ENCODE data around the gene ZBTB1. TPM values are rescaled to one million over a fixed set of nuclear protein-coding genes. Genes with fewer than 3 reads are reported as not detected.

ZBTB1 gene
- total and polyA plus RNA-seq, 10 donors, result 25.4 to 84.2 (median 57.5) TPM

- H3K27ac ChIP-seq, result no peak overlapping the region
- H3K27me3 ChIP-seq (replicated peaks in 1 of 7), result peaks cover 0 to 15% (median 0%) of the 10 kb centered on the region in 7 donors
- peaks cover 5 to 53% (median 34%) of the 10 kb centered on the region in 6 donors for H3K4me1 ChIP-seq
- WGBS, 5 donors, result 69 to 83% (median 76%) methylated on average over 2 of the region's 2 CpGs
- intact Hi-C loops (cut with DNase I; ENCODE audit: low total_unique reads), result no loop called here
- H3K36me3 ChIP-seq, result peaks cover 0 to 5% (median 0%) of the 10 kb centered on the region in 6 donors
- no peak for DNase-seq
- no peaks in the 10 kb centered on the region for H3K9me3 ChIP-seq
- no peak overlapping the region for H3K4me3 ChIP-seq
- TF ChIP-seq POLR2A (IDR thresholded peaks at IDR 0.05) (no peak), POLR2AphosphoS5 (IDR thresholded peaks at IDR 0.05) (no peak), CTCF (IDR thresholded peaks at IDR 0.05 in 8 of 11, conservative IDR thresholded peaks at IDR 0.05 in 3 of 11) (no peak)
These were observed 41.4 kb upstream of the ZBTB1 start for GRCh38 chr14:64463195-64463594.

GRCh38 chr14:64463873-64464272 is 40.7 kb upstream of the ZBTB1 start:
- no peaks in the 10 kb centered on the region for H3K9me3 ChIP-seq
- no peak for DNase-seq
- TF ChIP-seq POLR2AphosphoS5 (IDR thresholded peaks at IDR 0.05), result no peak
- no peak for TF ChIP-seq POLR2A (IDR thresholded peaks at IDR 0.05)
- no peak for TF ChIP-seq CTCF (IDR thresholded peaks at IDR 0.05 in 8 of 11, conservative IDR thresholded peaks at IDR 0.05 in 3 of 11)
- H3K36me3 ChIP-seq, result peaks cover 0 to 5% (median 0%) of the 10 kb centered on the region in 6 donors
- intact Hi-C loops (cut with DNase I; ENCODE audit: low total_unique reads), result no loop called here
- WGBS, 5 donors, result 90 to 98% (median 96%) methylated on average over 6 of the region's 6 CpGs
- peaks cover 5 to 53% (median 30%) of the 10 kb centered on the region in 6 donors for H3K4me1 ChIP-seq
- no peak overlapping the region for H3K4me3 ChIP-seq
- no peak overlapping the region for H3K27ac ChIP-seq
- H3K27me3 ChIP-seq (replicated peaks in 1 of 7), result peaks cover 0 to 15% (median 0%) of the 10 kb centered on the region in 7 donors

- peak overlapping the region; percentile 16 to 88 (median 60) for H3K4me3 ChIP-seq
- intact Hi-C loops (cut with DNase I; ENCODE audit: low total_unique reads), result no loop called here
- no peak for TF ChIP-seq POLR2AphosphoS5 (IDR thresholded peaks at IDR 0.05)
- no peak for TF ChIP-seq POLR2A (IDR thresholded peaks at IDR 0.05)
- H3K9me3 ChIP-seq, result no peaks in the 10 kb centered on the region
- peaks cover 5 to 49% (median 29%) of the 10 kb centered on the region in 6 donors for H3K4me1 ChIP-seq
- H3K27ac ChIP-seq, result peak overlapping the region in 4 of 8 donors; percentile 60 to 80 (median 72)
- DNase-seq, result no peak
- peaks cover 0 to 15% (median 0%) of the 10 kb centered on the region in 7 donors for H3K27me3 ChIP-seq (replicated peaks in 1 of 7)
- WGBS, 5 donors, result 12 to 18% (median 15%) methylated on average over 6 of the region's 6 CpGs
- peaks cover 0 to 4% (median 0%) of the 10 kb centered on the region in 6 donors for H3K36me3 ChIP-seq
These were observed 39.9 kb upstream of the ZBTB1 start for GRCh38 chr14:64464651-64465050.

- Histone ChIP-seq H3K4me1 (peaks cover 5 to 49% (median 29%) of the 10 kb centered on the region in 6 donors), H3K27me3 (replicated peaks in 1 of 7) (peaks cover 0 to 15% (median 0%) of the 10 kb centered on the region in 7 donors), H3K27ac (peak within 1 kb of the TSS in 7 of 8 donors; percentile 24 to 80 (median 60)), H3K36me3 (no peaks in the 10 kb centered on the region), H3K4me3 (peak within 1 kb of the TSS; percentile 42 to 88 (median 60)), H3K9me3 (no peaks in the 10 kb centered on the region)
- 0 to 1% (median 0%) methylated on average over 20 to 74 of the region's 74 CpGs for WGBS, 5 donors
- intact Hi-C loops (cut with DNase I; ENCODE audit: low total_unique reads), result no loop called here
- TF ChIP-seq POLR2AphosphoS5 (IDR thresholded peaks at IDR 0.05) (peak in 2 of 3 donors; percentile 49 to 53), CTCF (IDR thresholded peaks at IDR 0.05 in 8 of 11, conservative IDR thresholded peaks at IDR 0.05 in 3 of 11) (no peak), POLR2A (IDR thresholded peaks at IDR 0.05) (no peak)
- peak; percentile 88 for DNase-seq
These were observed 39.3 kb upstream of the ZBTB1 start, which contains the start of gene AKAP5 for GRCh38 chr14:64465191-64465822. Gene AKAP5 (plus strand): TSS chr14:64465499. CDS start chr14:64468395, 2,896 bp downstream.
